ENCODE results near the gene BCDIN3D. TPM values are rescaled to one million over a fixed set of nuclear protein-coding genes. Genes with fewer than 3 reads are reported as not detected.

The BCDIN3D gene
- total RNA-seq, 1 experiment from 2014 or later: 1.6 TPM

DNA sequence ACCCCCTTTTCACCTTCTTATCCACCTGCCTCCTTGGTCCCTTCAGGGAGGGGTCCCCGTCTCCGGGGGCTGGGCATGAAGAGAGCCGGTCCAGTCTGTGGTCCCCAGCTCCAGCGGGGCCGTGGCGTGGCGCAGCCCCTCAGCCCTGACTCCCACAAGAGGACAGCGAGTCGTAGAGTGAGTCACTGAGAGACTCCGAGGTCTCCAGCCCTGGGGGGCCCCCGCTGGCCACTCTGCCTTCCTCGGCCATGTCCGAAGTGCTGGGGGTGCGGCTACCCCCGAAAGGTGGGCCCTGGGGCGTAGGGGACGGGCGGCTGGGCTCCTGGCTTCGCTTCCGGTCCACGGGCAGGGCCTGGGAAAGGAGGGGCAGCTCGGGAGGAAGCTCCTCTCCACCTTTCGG, 51.2 kb downstream of the BCDIN3D start (continued):
- no peak for TF ChIP-seq ARID4B (CRISPR knock-in tag; IDR thresholded peaks at IDR 0.05; ENCODE audit: borderline replicate concordance)

DNA sequence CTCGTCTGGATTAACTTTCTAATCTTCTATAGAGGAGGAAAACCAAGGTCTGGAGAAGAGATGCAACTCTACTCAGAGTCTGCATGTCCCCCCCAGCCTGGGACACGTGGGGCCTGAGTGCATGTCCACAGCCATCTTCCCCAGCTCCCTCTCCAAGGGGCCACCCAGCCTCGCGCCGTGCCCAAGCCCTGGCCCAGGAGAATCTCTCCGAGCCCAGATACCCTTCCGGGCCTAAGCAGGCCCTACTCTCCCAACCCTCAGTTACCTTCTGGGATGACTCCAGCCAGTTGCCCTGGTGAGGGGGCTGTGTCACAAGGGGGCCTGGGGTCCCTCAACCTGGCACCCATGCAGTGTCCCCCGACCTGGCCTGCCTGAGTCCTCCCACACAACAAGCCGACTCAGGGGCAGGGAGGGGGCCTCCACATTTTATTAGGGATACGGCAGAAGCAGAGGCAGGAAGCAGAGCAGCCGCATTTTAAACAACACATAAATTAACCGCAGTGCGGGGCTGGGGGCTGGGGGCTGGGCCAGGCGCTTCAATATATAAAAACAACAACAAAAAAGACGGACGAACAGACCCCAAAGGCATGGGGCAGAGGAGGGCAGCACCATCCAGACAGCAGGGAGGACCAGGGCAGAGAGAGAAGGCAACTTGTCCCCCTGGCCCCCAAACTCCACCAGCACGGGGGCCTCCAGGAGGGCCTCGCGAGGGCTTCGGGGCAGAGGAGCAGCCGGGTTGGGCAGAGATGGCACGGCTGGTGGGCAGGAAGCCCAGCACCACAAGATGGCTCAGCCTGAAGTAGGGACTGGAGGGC, 52.0 kb downstream of the BCDIN3D start:
- Mint-ChIP-seq H3K4me1 (peaks cover 15% of the 10 kb centered on the region), H3K9me3 (peaks cover 9% of the 10 kb centered on the region), H3K27me3 (ENCODE audit: low read depth) (no peaks in the 10 kb centered on the region), H3K4me3 (no peak overlapping the region), H3K27ac (peak overlapping the region; percentile 53; the same call in 1 of the 2 replicates), H3K36me3 (peaks cover 6% of the 10 kb centered on the region)
- TF ChIP-seq, protein P1, sequence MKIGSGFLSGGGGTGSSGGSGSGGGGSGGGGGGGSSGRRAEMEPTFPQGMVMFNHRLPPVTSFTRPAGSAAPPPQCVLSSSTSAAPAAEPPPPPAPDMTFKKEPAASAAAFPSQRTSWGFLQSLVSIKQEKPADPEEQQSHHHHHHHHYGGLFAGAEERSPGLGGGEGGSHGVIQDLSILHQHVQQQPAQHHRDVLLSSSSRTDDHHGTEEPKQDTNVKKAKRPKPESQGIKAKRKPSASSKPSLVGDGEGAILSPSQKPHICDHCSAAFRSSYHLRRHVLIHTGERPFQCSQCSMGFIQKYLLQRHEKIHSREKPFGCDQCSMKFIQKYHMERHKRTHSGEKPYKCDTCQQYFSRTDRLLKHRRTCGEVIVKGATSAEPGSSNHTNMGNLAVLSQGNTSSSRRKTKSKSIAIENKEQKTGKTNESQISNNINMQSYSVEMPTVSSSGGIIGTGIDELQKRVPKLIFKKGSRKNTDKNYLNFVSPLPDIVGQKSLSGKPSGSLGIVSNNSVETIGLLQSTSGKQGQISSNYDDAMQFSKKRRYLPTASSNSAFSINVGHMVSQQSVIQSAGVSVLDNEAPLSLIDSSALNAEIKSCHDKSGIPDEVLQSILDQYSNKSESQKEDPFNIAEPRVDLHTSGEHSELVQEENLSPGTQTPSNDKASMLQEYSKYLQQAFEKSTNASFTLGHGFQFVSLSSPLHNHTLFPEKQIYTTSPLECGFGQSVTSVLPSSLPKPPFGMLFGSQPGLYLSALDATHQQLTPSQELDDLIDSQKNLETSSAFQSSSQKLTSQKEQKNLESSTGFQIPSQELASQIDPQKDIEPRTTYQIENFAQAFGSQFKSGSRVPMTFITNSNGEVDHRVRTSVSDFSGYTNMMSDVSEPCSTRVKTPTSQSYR (CRISPR knock-in tag; IDR thresholded peaks at IDR 0.05): no peak
- TF ChIP-seq IRF2 (CRISPR knock-in tag; IDR thresholded peaks at IDR 0.05; ENCODE audit: borderline replicate concordance, low read depth) (no peak), E2F5 (CRISPR knock-in tag; IDR thresholded peaks at IDR 0.05) (no peak), ZNF532 (CRISPR knock-in tag; IDR thresholded peaks at IDR 0.05; ENCODE audit: borderline replicate concordance) (no peak), JUN (CRISPR knock-in tag; IDR thresholded peaks at IDR 0.05) (no peak), RELA (CRISPR knock-in tag; IDR thresholded peaks at IDR 0.05; ENCODE audit: borderline replicate concordance) (no peak), ZBTB21 (CRISPR knock-in tag; IDR thresholded peaks at IDR 0.05; ENCODE audit: borderline replicate concordance) (no peak), ETV6 (CRISPR knock-in tag; IDR thresholded peaks at IDR 0.05) (no peak), PRRX2 (CRISPR knock-in tag; IDR thresholded peaks at IDR 0.05) (no peak)
- POLR2A ChIA-PET: no interaction called here
- no peak for ATAC-seq
- CTCF ChIA-PET: interaction anchor here (0.6 to 1.5 kb wide), 8 partner anchors 8 to 641 kb away, joined by 3 to 10 read pairs (median 4); partner anchors contain the start of genes NCKAP5L and PRPF40B
- no peak for DNase-seq (ENCODE audit: low spot score)

Measured in WTC11 (cell line).